T-cell (primary cell): Measurements from ENCODE around the gene TIAM2. TPM values are rescaled to one million over a fixed set of nuclear protein-coding genes. Genes with fewer than 3 reads are reported as not detected.
A peak's percentile ranks its signal among the peaks of the same experiment; 100 is the strongest.

Source experiments
- ATAC-seq, 4 experiments: fragments of 200-7000 bp in 3 of 4; fragments of 150-1000 bp in 1 of 4; cut with Tn5 transposase; replicated peaks in 1 of 4; 1 replicate in 3 of 4; 2 replicates in 1 of 4; pipeline ENCODE4 v1.10.0; 2021; ENCODE audit warnings: moderate library complexity in 3 of 4, mild to moderate bottlenecking in 2 of 4, moderate number of reproducible peaks in 1 of 4
- CTCF ChIA-PET, 2 donors: fragments of 300-600 bp; sonication (Branson Sonifier 250); formaldehyde crosslinking; loops; one replicate each; lab custom pipeline; 2022; ENCODE audit warnings: antibody characterized with exemption in 2 of 2; lab: Charles Lee
- POLR2A ChIA-PET, 2 donors: fragments of 300-600 bp; sonication (Branson Sonifier 250); formaldehyde crosslinking; loops; one replicate each; lab custom pipeline; 2022; ENCODE audit warnings: antibody characterized with exemption in 2 of 2; lab: Charles Lee
- DNase-seq, 35 experiments: peaks; one replicate each; pipeline versions ENCODE4 v3.0.0 to v3.0.0-alpha.2; 2013 to 2023
- H3K27ac ChIP-seq: one replicate; pipeline ENCODE4 v1.5.1; 2013; ENCODE audit warnings: low read length
- H3K27me3 ChIP-seq, 2 experiments: replicated peaks in 1 of 2; 1 replicate in 1 of 2; 2 replicates in 1 of 2; pipeline versions ENCODE4 v1.6.1 to v1.7.0; 2013; ENCODE audit warnings: low read length in 1 of 2, mixed read lengths in 1 of 2; ENCODE audit not compliant: control insufficient read depth in 2 of 2, insufficient read depth in 2 of 2; ENCODE audit errors: extremely low read depth in 1 of 2
- H3K36me3 ChIP-seq, 2 donors: 1 replicate in 1 of 2; 2 replicates in 1 of 2; pipeline versions ENCODE4 v1.6.1 to v1.7.0; 2013; ENCODE audit warnings: low read length in 1 of 2; ENCODE audit not compliant: control insufficient read depth in 2 of 2, insufficient read depth in 1 of 2; ENCODE audit errors: extremely low read depth in 1 of 2
- H3K4me1 ChIP-seq, 2 experiments: 1 replicate in 1 of 2; 2 replicates in 1 of 2; pipeline versions ENCODE4 v1.6.1 to v1.7.0; 2013; ENCODE audit warnings: low read length in 2 of 2, mixed read lengths in 1 of 2; ENCODE audit not compliant: insufficient read depth in 2 of 2, control insufficient read depth in 1 of 2; ENCODE audit errors: extremely low read depth in 1 of 2
- H3K4me3 ChIP-seq, 2 donors: 1 replicate in 1 of 2; 2 replicates in 1 of 2; pipeline versions ENCODE4 v1.5.1 to v1.7.0; 2013; ENCODE audit warnings: mild to moderate bottlenecking in 2 of 2, low read length in 1 of 2, moderate library complexity in 1 of 2; ENCODE audit not compliant: control insufficient read depth in 1 of 2; ENCODE audit errors: extremely low read depth in 1 of 2
- H3K9me3 ChIP-seq: 2 replicates; pipeline ENCODE4 v1.7.0; 2013
- H3K27ac Mint-ChIP-seq, 2 donors: one replicate each; pipeline ENCODE4 v1.8.0; 2020 to 2021; ENCODE audit warnings: mild to moderate bottlenecking in 2 of 2, mixed read lengths in 2 of 2
- H3K27me3 Mint-ChIP-seq, 2 donors: one replicate each; pipeline ENCODE4 v1.8.0; 2021 to 2022; ENCODE audit warnings: mixed read lengths in 2 of 2
- H3K36me3 Mint-ChIP-seq: one replicate; pipeline ENCODE4 v1.8.0; 2021; ENCODE audit warnings: mixed read lengths
- H3K4me1 Mint-ChIP-seq, 3 donors: one replicate each; pipeline ENCODE4 v1.8.0; 2020 to 2022; ENCODE audit warnings: mixed read lengths in 3 of 3, mild to moderate bottlenecking in 1 of 3
- H3K4me3 Mint-ChIP-seq, 3 donors: one replicate each; pipeline ENCODE4 v1.8.0; 2020 to 2022; ENCODE audit warnings: mild to moderate bottlenecking in 3 of 3, mixed read lengths in 3 of 3, moderate library complexity in 3 of 3
- H3K9me3 Mint-ChIP-seq, 3 donors: one replicate each; pipeline ENCODE4 v1.8.0; 2020 to 2022; ENCODE audit warnings: mixed read lengths in 3 of 3
- WGBS: methylation state at CpG from one replicate; pipeline ENCODE4 v1.1.5; 2013; ENCODE audit warnings: missing lambda C conversion rate; ENCODE audit not compliant: insufficient coverage; 5-methylcytosine and 5-hydroxymethylcytosine counted together
- total RNA-seq, 35 experiments: library from RNA in 6 of 35; stranded (reverse) in 6 of 35; fragments of 120-200 nt in 1 of 35; gene quantifications; one replicate each; pipeline versions ENCODE4 v1.2.1 to v1.2.4 and lab custom pipeline; 2013 to 2026

Gene TIAM2
- total RNA-seq, 5 donors from 2014 or later (not counting 1 experiment from before 2014, with no cell fraction given) = 4.6 to 7.1 (median 6.8) TPM

- Mint-ChIP-seq H3K4me1 (no peaks in the 10 kb centered on the region), H3K27me3 (no peaks in the 10 kb centered on the region), H3K36me3 (peaks cover 42% of the 10 kb centered on the region), H3K4me3 (no peak overlapping the region), H3K9me3 (no peaks in the 10 kb centered on the region), H3K27ac (peak overlapping the region in 1 of 2 donors; percentile 48)
- POLR2A ChIA-PET = no interaction called here
- CTCF ChIA-PET = no interaction called here
- Histone ChIP-seq H3K27ac (no peak overlapping the region), H3K4me1 (no peaks in the 10 kb centered on the region), H3K9me3 (no peaks in the 10 kb centered on the region), H3K27me3 (no peaks in the 10 kb centered on the region), H3K4me3 (no peak overlapping the region), H3K36me3 (peaks cover 3 to 47% of the 10 kb centered on the region in 2 donors)
- DNase-seq (no peak), ATAC-seq (no peak)
- WGBS = no CpG with 5 or more reads among the region's 1 CpG
These were observed 258.2 kb downstream of the TIAM2 start for GRCh38 chr6:155253337-155253736.

GRCh38 chr6:155254139-155254538 is 259.0 kb downstream of the TIAM2 start:
- Histone ChIP-seq H3K36me3 (peaks cover 3 to 54% of the 10 kb centered on the region in 2 donors), H3K9me3 (no peaks in the 10 kb centered on the region), H3K27me3 (no peaks in the 10 kb centered on the region), H3K4me3 (no peak overlapping the region), H3K4me1 (no peaks in the 10 kb centered on the region), H3K27ac (no peak overlapping the region)
- DNase-seq (no peak), ATAC-seq (no peak)
- no peaks in the 10 kb centered on the region for H3K27me3 Mint-ChIP-seq
- 100% methylated on average over 2 of the region's 10 CpGs for whole genome bisulfite sequencing
- H3K4me1 Mint-ChIP-seq = no peaks in the 10 kb centered on the region
- H3K9me3 Mint-ChIP-seq = no peaks in the 10 kb centered on the region
- CTCF ChIA-PET = no interaction called here
- H3K36me3 Mint-ChIP-seq = peaks cover 42% of the 10 kb centered on the region
- H3K4me3 Mint-ChIP-seq = no peak overlapping the region
- no peak overlapping the region for H3K27ac Mint-ChIP-seq
- POLR2A ChIA-PET = no interaction called here

DNA sequence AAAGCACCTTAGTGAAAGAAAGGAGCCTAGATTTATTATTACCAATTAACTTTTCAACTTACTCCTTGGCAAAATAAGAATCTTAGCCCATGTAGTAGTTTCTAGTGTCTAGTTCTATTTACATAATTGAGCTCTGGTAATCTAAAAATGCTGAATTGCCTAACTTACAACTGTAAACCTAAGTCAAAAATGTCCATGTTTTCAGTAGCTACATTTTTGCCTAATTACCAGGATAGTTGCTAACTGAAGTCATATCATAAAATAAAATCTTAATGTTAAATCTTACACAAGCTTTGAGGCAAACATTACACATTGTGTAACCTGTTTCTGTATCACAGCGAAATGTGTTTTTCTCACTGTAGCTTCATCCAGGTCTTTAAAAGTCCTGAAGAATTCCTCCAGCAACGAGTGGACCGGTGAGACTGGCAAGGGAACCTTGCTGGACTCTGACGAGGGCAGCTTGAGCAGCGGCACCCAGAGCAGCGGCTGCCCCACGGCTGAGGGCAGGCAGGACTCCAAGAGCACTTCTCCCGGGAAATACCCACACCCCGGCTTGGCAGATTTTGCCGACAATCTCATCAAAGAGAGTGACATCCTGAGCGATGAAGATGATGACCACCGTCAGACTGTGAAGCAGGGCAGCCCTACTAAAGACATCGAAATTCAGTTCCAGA is 261.1 kb downstream of the TIAM2 start:
- no peak for ATAC-seq
- H3K36me3 ChIP-seq = peaks cover 3 to 71% of the 10 kb centered on the region in 2 donors
- H3K9me3 Mint-ChIP-seq = no peaks in the 10 kb centered on the region
- H3K36me3 Mint-ChIP-seq = peaks cover 49% of the 10 kb centered on the region
- no peak for DNase-seq
- 96% methylated on average over 13 of the region's 13 CpGs for WGBS
- H3K4me1 ChIP-seq = no peaks in the 10 kb centered on the region
- no peaks in the 10 kb centered on the region for H3K9me3 ChIP-seq
- POLR2A ChIA-PET = no interaction called here
- no peaks in the 10 kb centered on the region for H3K27me3 ChIP-seq
- CTCF ChIA-PET = no interaction called here
- no peak overlapping the region for H3K4me3 Mint-ChIP-seq
- H3K27me3 Mint-ChIP-seq = no peaks in the 10 kb centered on the region
- no peaks in the 10 kb centered on the region for H3K4me1 Mint-ChIP-seq
- no peak overlapping the region for H3K27ac Mint-ChIP-seq
- no peak overlapping the region for H3K27ac ChIP-seq
- no peak overlapping the region for H3K4me3 ChIP-seq

GRCh38 chr6:155257796-155258195 is 262.7 kb downstream of the TIAM2 start:
- H3K27ac ChIP-seq = no peak overlapping the region
- H3K36me3 ChIP-seq = peaks cover 3 to 68% of the 10 kb centered on the region in 2 donors
- ChIA-PET CTCF (interaction anchor here in 1 of 2 donors (0.9 kb wide), 1 partner anchor 11 kb away, joined by 4 read pairs; no protein-coding TSS in a partner anchor), POLR2A (no interaction called here)
- no peak overlapping the region for H3K4me3 ChIP-seq
- DNase-seq (no peak), ATAC-seq (no peak)
- Mint-ChIP-seq H3K9me3 (no peaks in the 10 kb centered on the region), H3K27ac (no peak overlapping the region), H3K4me1 (peaks cover 4 to 7% (median 5%) of the 10 kb centered on the region in 3 donors), H3K4me3 (no peak overlapping the region), H3K27me3 (no peaks in the 10 kb centered on the region), H3K36me3 (peaks cover 52% of the 10 kb centered on the region)
- 90% methylated on average over 2 of the region's 9 CpGs for WGBS
- no peaks in the 10 kb centered on the region for H3K9me3 ChIP-seq
- no peaks in the 10 kb centered on the region for H3K27me3 ChIP-seq
- no peaks in the 10 kb centered on the region for H3K4me1 ChIP-seq

DNA sequence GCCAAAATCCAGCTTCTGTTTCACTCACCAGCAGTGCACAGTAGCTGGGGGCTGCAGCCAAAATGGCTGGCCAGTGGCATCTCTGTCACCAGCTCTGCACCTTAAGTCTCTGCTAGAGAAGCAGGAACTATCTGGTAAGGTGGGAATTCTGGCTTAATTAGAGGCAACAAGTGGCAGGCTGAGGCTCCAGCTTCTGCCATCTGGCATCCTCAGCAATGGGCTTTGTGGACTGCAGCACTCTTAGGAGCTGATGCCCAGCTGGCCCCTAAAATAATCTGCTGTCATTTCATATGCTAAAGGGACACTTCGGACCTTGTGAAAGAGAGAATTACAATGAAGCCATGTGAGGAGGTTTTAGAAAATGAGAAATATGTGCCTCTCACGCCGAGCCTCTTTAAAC is 264.1 kb downstream of the TIAM2 start:
- H3K27me3 ChIP-seq = no peaks in the 10 kb centered on the region
- CTCF ChIA-PET = no interaction called here
- H3K36me3 Mint-ChIP-seq = peaks cover 51% of the 10 kb centered on the region
- peaks cover 4 to 7% (median 5%) of the 10 kb centered on the region in 3 donors for H3K4me1 Mint-ChIP-seq
- ATAC-seq = no peak
- POLR2A ChIA-PET = no interaction called here
- no peaks in the 10 kb centered on the region for H3K4me1 ChIP-seq
- H3K9me3 ChIP-seq = no peaks in the 10 kb centered on the region
- no peak for DNase-seq
- H3K4me3 ChIP-seq = no peak overlapping the region
- H3K27ac Mint-ChIP-seq = no peak overlapping the region
- no peak overlapping the region for H3K27ac ChIP-seq
- no peak overlapping the region for H3K4me3 Mint-ChIP-seq
- H3K27me3 Mint-ChIP-seq = no peaks in the 10 kb centered on the region
- peaks cover 6 to 57% of the 10 kb centered on the region in 2 donors for H3K36me3 ChIP-seq
- H3K9me3 Mint-ChIP-seq = no peaks in the 10 kb centered on the region
- no CpG with 5 or more reads among the region's 3 CpGs for WGBS

- no peak for ATAC-seq
- no peaks in the 10 kb centered on the region for H3K9me3 ChIP-seq
- Mint-ChIP-seq H3K36me3 (peaks cover 47% of the 10 kb centered on the region), H3K27ac (no peak overlapping the region), H3K9me3 (no peaks in the 10 kb centered on the region), H3K4me3 (no peak overlapping the region), H3K27me3 (no peaks in the 10 kb centered on the region), H3K4me1 (peaks cover 4 to 7% (median 5%) of the 10 kb centered on the region in 3 donors)
- H3K4me3 ChIP-seq = no peak overlapping the region
- DNase-seq = no peak
- 90% methylated on average over 2 of the region's 5 CpGs for WGBS
- ChIA-PET POLR2A (no interaction called here), CTCF (interaction anchor here in 1 of 2 donors (0.5 kb wide), 1 partner anchor 587 kb away, joined by 3 read pairs; no protein-coding TSS in a partner anchor)
- no peaks in the 10 kb centered on the region for H3K4me1 ChIP-seq
- H3K36me3 ChIP-seq = peaks cover 6 to 53% of the 10 kb centered on the region in 2 donors
- H3K27me3 ChIP-seq = no peaks in the 10 kb centered on the region
- no peak overlapping the region for H3K27ac ChIP-seq
These were observed 264.8 kb downstream of the TIAM2 start for GRCh38 chr6:155259897-155260296.
